GM12878 (cell line): ENCODE data around the gene NBEA. TPM values are rescaled to one million over a fixed set of nuclear protein-coding genes. Genes with fewer than 3 reads are reported as not detected.

Experiments used
- ATAC-seq: fragments of 200-7000 bp; cut with Tn5 transposase; 3 replicates; pipeline ENCODE4 v1.9.1; 2020; ENCODE audit warnings: mild to moderate bottlenecking, moderate library complexity
- BruUV-seq: library from RNA; stranded (reverse); fragments of 400-500 nt; replicated peaks from 2 replicates; lab custom pipeline; 2021; lab: Mats Ljungman, UMichigan
- CTCF ChIA-PET: fragments of 300-600 bp; sonication (Branson Sonifier 250); formaldehyde crosslinking; extraction: SDS; loops from one replicate; lab custom pipeline; 2021; ENCODE audit warnings: inconsistent platforms; lab: Yijun Ruan, JAX
- POLR2A ChIA-PET: fragments of 350-600 bp; formaldehyde crosslinking; extraction: SDS; loops from one replicate; lab custom pipeline; 2021; ENCODE audit warnings: inconsistent platforms; lab: Charles Lee
- RAD21 ChIA-PET: fragments of 300-600 bp; sonication (Branson Sonifier 250); formaldehyde crosslinking; loops from one replicate; lab custom pipeline; 2023; ENCODE audit warnings: antibody characterized with exemption; ENCODE audit not compliant: unreplicated experiment; lab: Charles Lee
- SMC1A ChIA-PET: fragments of 300-600 bp; sonication (Branson Sonifier 250); formaldehyde crosslinking; loops from one replicate; lab custom pipeline; 2023; ENCODE audit not compliant: unreplicated experiment, uncharacterized antibody; lab: Charles Lee
- DNase-seq: peaks from one replicate; pipeline ENCODE4 v3.0.0-alpha.2; 2011; ENCODE audit warnings: low read depth, low spot score
- FAIRE-seq: peaks from 3 replicates; lab custom pipeline; 2011; peaks lifted over from hg19 to GRCh38; lab: Jason Lieb, UNC
- H2AFZ ChIP-seq: 2 replicates; pipeline ENCODE4 v1.6.0; 2011; ENCODE audit warnings: low read depth, low read length, control low read depth; ENCODE audit not compliant: control insufficient read depth
- H3K27ac ChIP-seq: 2 replicates; pipeline ENCODE4 v1.5.1; 2011; ENCODE audit warnings: control low read depth; ENCODE audit not compliant: control insufficient read depth, insufficient read depth
- H3K27me3 ChIP-seq, 2 experiments: replicated peaks in 1 of 2; 2 replicates each; pipeline versions ENCODE4 v1.6.0 to v1.6.1; 2011; ENCODE audit warnings: low read length in 1 of 2; ENCODE audit not compliant: control insufficient read depth in 2 of 2, insufficient read depth in 2 of 2
- H3K36me3 ChIP-seq, 2 experiments: 2 replicates each; pipeline ENCODE4 v1.5.1; 2011; ENCODE audit warnings: low read length in 1 of 2; ENCODE audit not compliant: control insufficient read depth in 2 of 2, insufficient read depth in 2 of 2
- H3K4me1 ChIP-seq: 2 replicates; pipeline ENCODE4 v1.6.1; 2011; ENCODE audit warnings: mild to moderate bottlenecking, low read length, moderate library complexity, mixed read lengths; ENCODE audit not compliant: control insufficient read depth, insufficient read depth
- H3K4me2 ChIP-seq: 2 replicates; pipeline ENCODE4 v1.6.0; 2011; ENCODE audit warnings: control low read depth; ENCODE audit not compliant: control insufficient read depth, insufficient read depth
- H3K4me3 ChIP-seq: fragments of 200-600 bp; sonication (generic); 2 replicates; pipeline ENCODE4 v1.5.1; 2016
- H3K79me2 ChIP-seq: 2 replicates; pipeline ENCODE4 v1.6.0; 2011; ENCODE audit warnings: low read length; ENCODE audit not compliant: control insufficient read depth, insufficient read depth
- H3K9ac ChIP-seq: 2 replicates; pipeline ENCODE4 v1.8.0; 2011; ENCODE audit warnings: low read length, control low read depth, mixed read lengths; ENCODE audit not compliant: control insufficient read depth, insufficient read depth
- H3K9me3 ChIP-seq: replicated peaks from 3 replicates; pipeline ENCODE4 v1.5.1; 2011; ENCODE audit warnings: mild to moderate bottlenecking, low read length; ENCODE audit not compliant: control insufficient read depth, insufficient read depth
- H4K20me1 ChIP-seq: 2 replicates; pipeline ENCODE4 v1.6.0; 2011; ENCODE audit not compliant: control insufficient read depth, insufficient read depth
- BCL11A ChIP-seq: IDR thresholded peaks from 2 replicates; pipeline ENCODE4 v1.6.1; 2011; ENCODE audit warnings: low read depth, low read length
- BRCA1 ChIP-seq: IDR thresholded peaks from 2 replicates; pipeline ENCODE4 v1.6.1; 2011; ENCODE audit warnings: low read depth, low read length, improper control_type of control experiment
- HDAC2 ChIP-seq: fragments of 200-600 bp; sonication (generic); IDR thresholded peaks from 2 replicates; pipeline ENCODE4 v1.6.1; 2017
- HDAC6 ChIP-seq: fragments of 200-600 bp; sonication (generic); IDR thresholded peaks from one replicate; pipeline ENCODE4 v1.8.0; 2017; ENCODE audit warnings: antibody characterized with exemption; ENCODE audit not compliant: unreplicated experiment
- KAT2A ChIP-seq: conservative IDR thresholded peaks from 2 replicates; pipeline ENCODE4 v1.6.1; 2011; ENCODE audit warnings: low read depth, low read length; ENCODE audit not compliant: control insufficient read depth
- NFIC ChIP-seq: IDR thresholded peaks from 2 replicates; pipeline ENCODE4 v1.6.1; 2012; ENCODE audit warnings: low read depth, mild to moderate bottlenecking, inconsistent platforms, low read length, moderate library complexity
- NRF1 ChIP-seq: conservative IDR thresholded peaks from 2 replicates; pipeline ENCODE4 v1.6.1; 2011; ENCODE audit warnings: mild to moderate bottlenecking, low read depth, low read length, improper control_type of control experiment
- POLR2AphosphoS5 ChIP-seq: IDR thresholded peaks from 2 replicates; pipeline ENCODE4 v1.6.1; 2011; ENCODE audit warnings: mild to moderate bottlenecking, low read length, inconsistent platforms
- POU2F2 ChIP-seq: IDR thresholded peaks from 3 replicates; pipeline ENCODE4 v1.6.1; 2011; ENCODE audit warnings: low read depth, mild to moderate bottlenecking, low read length, borderline replicate concordance
- RAD51 ChIP-seq: fragments of 450-650 bp; IDR thresholded peaks from 2 replicates; pipeline ENCODE4 v1.6.1; 2016; ENCODE audit warnings: moderate library complexity, mild to moderate bottlenecking, inconsistent platforms
- SPI1 ChIP-seq: IDR thresholded peaks from 2 replicates; pipeline ENCODE4 v1.6.1; 2011; ENCODE audit warnings: low read depth, mild to moderate bottlenecking, low read length, moderate library complexity, borderline replicate concordance; ENCODE audit not compliant: insufficient read depth
- STAT3 ChIP-seq: IDR thresholded peaks from 2 replicates; pipeline ENCODE4 v1.6.1; 2011; ENCODE audit warnings: low read depth, low read length, improper control_type of control experiment
- ZNF274 ChIP-seq: IDR thresholded peaks from one replicate; pipeline ENCODE4 v1.8.0; 2011; ENCODE audit not compliant: insufficient read length, insufficient read depth
- WGBS: methylation state at CpG from one replicate; pipeline ENCODE4 v1.1.6; 2016; ENCODE audit warnings: low lambda C conversion rate; ENCODE audit not compliant: insufficient replicate concordance, insufficient coverage; ENCODE audit errors: missing lambda C conversion rate; 5-methylcytosine and 5-hydroxymethylcytosine counted together
- in situ Hi-C: fragments of 300-500 bp; cut with MboI; formaldehyde crosslinking; loops from 9 replicates; pipeline ENCODE4 v1.14.3; 2018; ENCODE audit warnings: mixed read lengths
- intact Hi-C: fragments of 100-400 bp; cut with micrococcal nuclease; formaldehyde crosslinking; loops from one replicate; pipeline ENCODE4 v1.14.2; 2022; ENCODE audit not compliant: unreplicated experiment
- polyA plus RNA-seq, 11 experiments: library from polyadenylated mRNA; depleted of rRNA in 4 of 11; unstranded in 6 of 11; stranded (reverse) in 5 of 11; fragments of >200 nt; fragmentation: Nextera tagmentation in 4 of 11; fragmentation: Illumina TruSeq in 1 of 11; extraction: Ambion mirVana in 4 of 11; extraction: Trizol in 1 of 11; gene quantifications; 1 replicate in 1 of 11; 2 replicates in 10 of 11; pipeline versions ENCODE4 v1.2.1 to v1.2.3, GENCODE V29; 2011 to 2016; ENCODE audit warnings: inconsistent platforms in 2 of 11, missing spikeins in 2 of 11, low read depth in 1 of 11
- total RNA-seq, 4 experiments: library from RNA; depleted of rRNA in 3 of 4; stranded (reverse); fragments of >200 nt in 3 of 4; fragmentation: Illumina TruSeq in 1 of 4; extraction: Trizol in 1 of 4; gene quantifications; 2 replicates each; pipeline versions ENCODE4 v1.2.1 to v1.2.3, GENCODE V29; 2013 to 2021
- TF ChIP-seq, protein P1 (sequence below): fragments of 150-350 bp; IDR thresholded peaks from 2 replicates; pipeline ENCODE4 v1.6.1; 2016; ENCODE audit warnings: low read depth, low read length
- TF ChIP-seq, protein P2 (sequence below): fragments of 150-350 bp; IDR thresholded peaks from 2 replicates; pipeline ENCODE4 v1.6.1; 2014; ENCODE audit warnings: mild to moderate bottlenecking, low read depth, low read length
- TF ChIP-seq, protein P3 (sequence below): IDR thresholded peaks from 2 replicates; pipeline ENCODE4 v1.6.1; 2012; ENCODE audit warnings: low read depth, low read length, improper control_type of control experiment

The NBEA gene
- total and polyA plus RNA-seq, 10 of the 15 experiments (the other 5 are each of a cell fraction or from before 2014, with no cell fraction given) = 0.23 to 3.6 (median 0.55) TPM

DNA sequence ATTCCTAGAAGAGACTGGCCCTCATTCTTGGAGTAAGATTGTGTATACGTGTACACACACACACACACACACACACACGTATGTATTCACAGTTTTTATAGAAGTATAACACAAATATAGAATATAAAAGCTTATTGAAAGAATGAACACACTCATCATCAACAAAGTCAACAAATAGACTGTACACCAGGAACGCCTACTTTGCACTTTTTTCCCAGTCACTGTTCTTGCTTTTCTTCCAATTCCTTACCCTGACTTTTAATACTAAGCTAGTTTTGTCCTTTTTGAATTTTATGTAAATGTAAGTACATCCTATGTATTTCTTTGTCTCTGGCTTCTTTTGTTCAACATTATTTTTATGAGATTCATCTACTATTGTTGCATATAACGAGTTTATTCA, 269.9 kb downstream of the NBEA start (continued):
- TF ChIP-seq, protein P1, sequence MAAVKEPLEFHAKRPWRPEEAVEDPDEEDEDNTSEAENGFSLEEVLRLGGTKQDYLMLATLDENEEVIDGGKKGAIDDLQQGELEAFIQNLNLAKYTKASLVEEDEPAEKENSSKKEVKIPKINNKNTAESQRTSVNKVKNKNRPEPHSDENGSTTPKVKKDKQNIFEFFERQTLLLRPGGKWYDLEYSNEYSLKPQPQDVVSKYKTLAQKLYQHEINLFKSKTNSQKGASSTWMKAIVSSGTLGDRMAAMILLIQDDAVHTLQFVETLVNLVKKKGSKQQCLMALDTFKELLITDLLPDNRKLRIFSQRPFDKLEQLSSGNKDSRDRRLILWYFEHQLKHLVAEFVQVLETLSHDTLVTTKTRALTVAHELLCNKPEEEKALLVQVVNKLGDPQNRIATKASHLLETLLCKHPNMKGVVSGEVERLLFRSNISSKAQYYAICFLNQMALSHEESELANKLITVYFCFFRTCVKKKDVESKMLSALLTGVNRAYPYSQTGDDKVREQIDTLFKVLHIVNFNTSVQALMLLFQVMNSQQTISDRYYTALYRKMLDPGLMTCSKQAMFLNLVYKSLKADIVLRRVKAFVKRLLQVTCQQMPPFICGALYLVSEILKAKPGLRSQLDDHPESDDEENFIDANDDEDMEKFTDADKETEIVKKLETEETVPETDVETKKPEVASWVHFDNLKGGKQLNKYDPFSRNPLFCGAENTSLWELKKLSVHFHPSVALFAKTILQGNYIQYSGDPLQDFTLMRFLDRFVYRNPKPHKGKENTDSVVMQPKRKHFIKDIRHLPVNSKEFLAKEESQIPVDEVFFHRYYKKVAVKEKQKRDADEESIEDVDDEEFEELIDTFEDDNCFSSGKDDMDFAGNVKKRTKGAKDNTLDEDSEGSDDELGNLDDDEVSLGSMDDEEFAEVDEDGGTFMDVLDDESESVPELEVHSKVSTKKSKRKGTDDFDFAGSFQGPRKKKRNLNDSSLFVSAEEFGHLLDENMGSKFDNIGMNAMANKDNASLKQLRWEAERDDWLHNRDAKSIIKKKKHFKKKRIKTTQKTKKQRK = no peak
- TF ChIP-seq BCL11A = no peak
- TF ChIP-seq, all 136 proteins: peak for 0

DNA sequence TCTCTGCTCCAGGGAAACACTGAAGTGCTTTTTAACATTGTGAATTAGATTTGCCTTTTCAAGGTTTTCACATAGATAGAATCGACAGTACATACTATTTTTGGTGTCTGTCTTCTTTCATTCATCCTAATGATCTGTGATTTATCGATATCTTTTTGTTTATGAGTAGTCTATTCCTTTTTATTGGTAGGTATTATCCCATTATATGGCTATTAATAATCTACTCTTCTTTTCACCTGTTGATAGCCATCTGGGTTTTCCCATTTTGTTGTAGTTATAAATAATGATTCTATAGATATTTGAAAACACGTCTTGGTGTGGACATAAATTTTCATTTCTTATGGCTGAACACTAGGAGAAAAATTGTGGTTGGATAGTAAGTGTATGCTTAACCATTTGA, 271.8 kb downstream of the NBEA start:
- no peak for DNase-seq
- SMC1A ChIA-PET = no interaction called here

More for the DNA sequence above, 271.8 kb downstream of the NBEA start:
- RAD21 ChIA-PET = no interaction called here
- intact Hi-C loops (no loop called here), in situ Hi-C loops (no loop called here)
- Histone ChIP-seq H3K79me2 (no peaks in the 10 kb centered on the region), H3K9ac (no peak overlapping the region), H3K4me2 (no peak overlapping the region), H3K4me1 (no peaks in the 10 kb centered on the region), H2AFZ (no peak overlapping the region), H3K27ac (no peak overlapping the region), H4K20me1 (no peaks in the 10 kb centered on the region), H3K36me3 (no peaks in the 10 kb centered on the region), H3K9me3 (no peaks in the 10 kb centered on the region), H3K27me3 (no peaks in the 10 kb centered on the region), H3K4me3 (no peak overlapping the region)
- FAIRE-seq (no peak), ATAC-seq (no peak)
- CTCF ChIA-PET = no interaction called here
- BruUV-seq = no TSS peak
- TF ChIP-seq NFIC = no peak
- TF ChIP-seq POU2F2 = no peak
- no peak for TF ChIP-seq ZNF274
- TF ChIP-seq HDAC2 = no peak
- TF ChIP-seq HDAC6 = no peak
- TF ChIP-seq KAT2A = no peak
- no peak for TF ChIP-seq STAT3
- no peak for TF ChIP-seq BRCA1
- TF ChIP-seq SPI1 = no peak
- TF ChIP-seq, protein P2, sequence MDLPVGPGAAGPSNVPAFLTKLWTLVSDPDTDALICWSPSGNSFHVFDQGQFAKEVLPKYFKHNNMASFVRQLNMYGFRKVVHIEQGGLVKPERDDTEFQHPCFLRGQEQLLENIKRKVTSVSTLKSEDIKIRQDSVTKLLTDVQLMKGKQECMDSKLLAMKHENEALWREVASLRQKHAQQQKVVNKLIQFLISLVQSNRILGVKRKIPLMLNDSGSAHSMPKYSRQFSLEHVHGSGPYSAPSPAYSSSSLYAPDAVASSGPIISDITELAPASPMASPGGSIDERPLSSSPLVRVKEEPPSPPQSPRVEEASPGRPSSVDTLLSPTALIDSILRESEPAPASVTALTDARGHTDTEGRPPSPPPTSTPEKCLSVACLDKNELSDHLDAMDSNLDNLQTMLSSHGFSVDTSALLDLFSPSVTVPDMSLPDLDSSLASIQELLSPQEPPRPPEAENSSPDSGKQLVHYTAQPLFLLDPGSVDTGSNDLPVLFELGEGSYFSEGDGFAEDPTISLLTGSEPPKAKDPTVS = no peak
- TF ChIP-seq RAD51 = no peak
- TF ChIP-seq POLR2AphosphoS5 = no peak
- TF ChIP-seq, protein P3, sequence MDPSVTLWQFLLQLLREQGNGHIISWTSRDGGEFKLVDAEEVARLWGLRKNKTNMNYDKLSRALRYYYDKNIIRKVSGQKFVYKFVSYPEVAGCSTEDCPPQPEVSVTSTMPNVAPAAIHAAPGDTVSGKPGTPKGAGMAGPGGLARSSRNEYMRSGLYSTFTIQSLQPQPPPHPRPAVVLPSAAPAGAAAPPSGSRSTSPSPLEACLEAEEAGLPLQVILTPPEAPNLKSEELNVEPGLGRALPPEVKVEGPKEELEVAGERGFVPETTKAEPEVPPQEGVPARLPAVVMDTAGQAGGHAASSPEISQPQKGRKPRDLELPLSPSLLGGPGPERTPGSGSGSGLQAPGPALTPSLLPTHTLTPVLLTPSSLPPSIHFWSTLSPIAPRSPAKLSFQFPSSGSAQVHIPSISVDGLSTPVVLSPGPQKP = no peak
- TF ChIP-seq NRF1 = no peak
- 8% methylated on average over 3 of the region's 3 CpGs for WGBS
- POLR2A ChIA-PET = no interaction called here
